Gastrocnemius medialis (tissue), 4 donors: Measurements from ENCODE around the gene BOLA3.

Experiments used
- POLR2A ChIP-seq, 2 donors: fragments of 450-650 bp; IDR thresholded peaks; one replicate each; pipeline ENCODE4 v1.6.1; 2017; ENCODE audit warnings: antibody characterized with exemption in 2 of 2, mild to moderate bottlenecking in 2 of 2, moderate library complexity in 2 of 2
- TF ChIP-seq, protein P1 (sequence below), 5 experiments: fragments of 450-650 bp in 3 of 5; fragments of 200-600 bp in 2 of 5; sonication (generic) in 2 of 5; IDR thresholded peaks in 4 of 5; conservative IDR thresholded peaks in 1 of 5; 1 replicate in 4 of 5; 2 replicates in 1 of 5; pipeline ENCODE4 v1.5.1; 2016 to 2019; ENCODE audit warnings: antibody characterized with exemption in 5 of 5, mild to moderate bottlenecking in 3 of 5, moderate library complexity in 3 of 5

DNA sequence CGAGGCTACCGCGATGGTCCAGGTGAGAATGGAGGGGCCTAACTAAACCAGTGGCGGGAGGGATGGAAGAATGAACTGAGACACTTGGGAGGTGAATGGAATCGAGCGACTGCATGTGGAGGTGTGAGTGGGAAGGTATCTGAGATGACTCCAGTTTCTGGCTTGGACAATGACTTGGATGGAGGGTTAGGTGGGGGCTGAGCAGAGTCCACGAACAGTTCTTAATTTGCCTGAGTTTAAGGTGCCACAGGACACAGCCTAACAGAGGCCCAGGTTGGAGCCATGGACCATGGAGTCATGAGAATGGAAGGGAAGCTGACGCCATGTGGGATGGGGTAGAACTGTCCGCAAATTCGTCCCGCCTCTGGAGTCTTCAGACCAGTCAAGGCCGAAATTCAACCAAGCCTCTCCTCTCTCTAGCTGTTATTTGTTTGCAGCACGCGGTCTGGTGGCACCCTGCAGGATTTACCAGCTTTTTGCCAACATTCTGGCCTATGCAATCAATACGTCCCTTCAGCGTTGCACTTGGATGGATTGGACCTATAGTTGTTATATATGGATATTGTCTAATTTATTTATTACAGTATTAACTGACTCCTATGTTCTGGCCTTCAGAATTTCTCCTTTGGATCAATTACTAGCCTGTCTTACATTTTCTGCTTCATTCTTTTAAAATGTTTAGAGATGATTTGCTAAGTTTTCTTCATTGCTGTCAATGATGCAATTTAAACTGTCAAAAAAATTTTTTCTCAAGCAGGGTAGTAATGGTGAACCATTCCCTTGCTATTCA, 940 bp upstream of the BOLA3 start:
- TF ChIP-seq, protein P1, sequence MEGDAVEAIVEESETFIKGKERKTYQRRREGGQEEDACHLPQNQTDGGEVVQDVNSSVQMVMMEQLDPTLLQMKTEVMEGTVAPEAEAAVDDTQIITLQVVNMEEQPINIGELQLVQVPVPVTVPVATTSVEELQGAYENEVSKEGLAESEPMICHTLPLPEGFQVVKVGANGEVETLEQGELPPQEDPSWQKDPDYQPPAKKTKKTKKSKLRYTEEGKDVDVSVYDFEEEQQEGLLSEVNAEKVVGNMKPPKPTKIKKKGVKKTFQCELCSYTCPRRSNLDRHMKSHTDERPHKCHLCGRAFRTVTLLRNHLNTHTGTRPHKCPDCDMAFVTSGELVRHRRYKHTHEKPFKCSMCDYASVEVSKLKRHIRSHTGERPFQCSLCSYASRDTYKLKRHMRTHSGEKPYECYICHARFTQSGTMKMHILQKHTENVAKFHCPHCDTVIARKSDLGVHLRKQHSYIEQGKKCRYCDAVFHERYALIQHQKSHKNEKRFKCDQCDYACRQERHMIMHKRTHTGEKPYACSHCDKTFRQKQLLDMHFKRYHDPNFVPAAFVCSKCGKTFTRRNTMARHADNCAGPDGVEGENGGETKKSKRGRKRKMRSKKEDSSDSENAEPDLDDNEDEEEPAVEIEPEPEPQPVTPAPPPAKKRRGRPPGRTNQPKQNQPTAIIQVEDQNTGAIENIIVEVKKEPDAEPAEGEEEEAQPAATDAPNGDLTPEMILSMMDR (IDR thresholded peaks at IDR 0.05 in 4 of 5, conservative IDR thresholded peaks at IDR 0.05 in 1 of 5) = no peak
- no peak for TF ChIP-seq POLR2A (IDR thresholded peaks at IDR 0.05)
